OCI-LY7 (cell line): ENCODE data around the gene TBX20.

Experiments used
- CTCF ChIP-seq: fragments of 200-600 bp; sonication (generic); conservative IDR thresholded peaks from 2 replicates; pipeline ENCODE4 v1.5.1; 2014; ENCODE audit warnings: mild to moderate bottlenecking, antibody characterized with exemption, low read length, moderate library complexity, mixed read lengths
- EZH2phosphoT487 ChIP-seq: fragments of 200-600 bp; sonication (generic); IDR thresholded peaks from 2 replicates; pipeline ENCODE4 v1.6.1; 2018; ENCODE audit warnings: low read depth, borderline replicate concordance, mild to moderate bottlenecking, mixed run types, antibody characterized with exemption, low read length, moderate library complexity, mixed read lengths

- TF ChIP-seq CTCF (no peak), EZH2phosphoT487 (no peak)
Measured at GRCh38 chr7:35258125-35258867, 4.4 kb upstream of the TBX20 start.
